Neural cell (in vitro differentiated cells): ENCODE measurements around the gene KRT16.

ENCODE experiments used
- EP300 ChIP-seq: fragments of 450-650 bp; conservative IDR thresholded peaks from 2 replicates; pipeline ENCODE4 v1.6.1; 2014; ENCODE audit warnings: antibody characterized with exemption, mild to moderate bottlenecking, moderate library complexity; ENCODE audit not compliant: poor library complexity, severe bottlenecking
- POLR2AphosphoS5 ChIP-seq: IDR thresholded peaks from 2 replicates; pipeline ENCODE4 v1.6.1; 2012
- RAD21 ChIP-seq: fragments of 450-650 bp; conservative IDR thresholded peaks from 2 replicates; pipeline ENCODE4 v1.6.1; 2014; ENCODE audit warnings: antibody characterized with exemption, mild to moderate bottlenecking, moderate library complexity
- SMC3 ChIP-seq: fragments of 450-650 bp; conservative IDR thresholded peaks from 2 replicates; pipeline ENCODE4 v1.6.1; 2014; ENCODE audit warnings: antibody characterized with exemption, mild to moderate bottlenecking, moderate library complexity; ENCODE audit not compliant: poor library complexity
- TAF1 ChIP-seq: IDR thresholded peaks from 2 replicates; pipeline ENCODE4 v1.6.1; 2012; ENCODE audit warnings: low read depth
- TF ChIP-seq, protein P1 (sequence below): fragments of 450-650 bp; IDR thresholded peaks from 2 replicates; pipeline ENCODE4 v1.5.1; 2014; ENCODE audit warnings: antibody characterized with exemption, mild to moderate bottlenecking, moderate library complexity; ENCODE audit not compliant: poor library complexity, severe bottlenecking

- TF ChIP-seq POLR2AphosphoS5 = no peak
- TF ChIP-seq, protein P1, sequence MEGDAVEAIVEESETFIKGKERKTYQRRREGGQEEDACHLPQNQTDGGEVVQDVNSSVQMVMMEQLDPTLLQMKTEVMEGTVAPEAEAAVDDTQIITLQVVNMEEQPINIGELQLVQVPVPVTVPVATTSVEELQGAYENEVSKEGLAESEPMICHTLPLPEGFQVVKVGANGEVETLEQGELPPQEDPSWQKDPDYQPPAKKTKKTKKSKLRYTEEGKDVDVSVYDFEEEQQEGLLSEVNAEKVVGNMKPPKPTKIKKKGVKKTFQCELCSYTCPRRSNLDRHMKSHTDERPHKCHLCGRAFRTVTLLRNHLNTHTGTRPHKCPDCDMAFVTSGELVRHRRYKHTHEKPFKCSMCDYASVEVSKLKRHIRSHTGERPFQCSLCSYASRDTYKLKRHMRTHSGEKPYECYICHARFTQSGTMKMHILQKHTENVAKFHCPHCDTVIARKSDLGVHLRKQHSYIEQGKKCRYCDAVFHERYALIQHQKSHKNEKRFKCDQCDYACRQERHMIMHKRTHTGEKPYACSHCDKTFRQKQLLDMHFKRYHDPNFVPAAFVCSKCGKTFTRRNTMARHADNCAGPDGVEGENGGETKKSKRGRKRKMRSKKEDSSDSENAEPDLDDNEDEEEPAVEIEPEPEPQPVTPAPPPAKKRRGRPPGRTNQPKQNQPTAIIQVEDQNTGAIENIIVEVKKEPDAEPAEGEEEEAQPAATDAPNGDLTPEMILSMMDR = peak; percentile 92
- peak; percentile 93 for TF ChIP-seq SMC3
- TF ChIP-seq TAF1 = no peak
- peak; percentile 87 for TF ChIP-seq RAD21
- TF ChIP-seq EP300 = no peak
Observed at GRCh38 chr17:41647940-41648410, 35.4 kb upstream of the KRT16 start.
